Measurements from ENCODE around the gene PHF11.
"Not testable (repeated sequence)": the region's sequence is repeated elsewhere in the genome, so short reads cannot be mapped to it uniquely, and the experiment has no call there.

PHF11 gene

GRCh38 chr13:49550942-49551644 lies 55.3 kb downstream of the PHF11 start:
- DNase-seq = no peak

- DNase-seq = no peak
Measured at GRCh38 chr13:49553888-49554287, 58.1 kb downstream of the PHF11 start.

GRCh38 chr13:49554387-49554786 lies 58.6 kb downstream of the PHF11 start:
- no peak for DNase-seq

GRCh38 chr13:49559006-49559405 lies 63.3 kb downstream of the PHF11 start:
- no peak for DNase-seq

GRCh38 chr13:49560270-49561061 lies 64.7 kb downstream of the PHF11 start:
- DNase-seq = peak; percentile 8

GRCh38 chr13:49561062-49561410 lies 65.3 kb downstream of the PHF11 start:
- peak; percentile 12 for DNase-seq

GRCh38 chr13:49563516-49563915 lies 67.8 kb downstream of the PHF11 start:
- DNase-seq = no peak

- not testable (repeated sequence) for DNase-seq
Measured at GRCh38 chr13:49565461-49565860, 69.7 kb downstream of the PHF11 start.

- DNase-seq = no peak
Measured at GRCh38 chr13:49566461-49566860, 70.7 kb downstream of the PHF11 start.

GRCh38 chr13:49567491-49567890 lies 71.7 kb downstream of the PHF11 start:
- DNase-seq = no peak

- no peak for DNase-seq
Measured at GRCh38 chr13:49569993-49570689, 74.4 kb downstream of the PHF11 start.

GRCh38 chr13:49571299-49572240 lies 75.8 kb downstream of the PHF11 start:
- no peak for DNase-seq

Measured in kidney glomerular epithelial cell (primary cell).